H1 (cell line): ENCODE data around the gene KDR. TPM values are rescaled to one million over a fixed set of nuclear protein-coding genes. Genes with fewer than 3 reads are reported as not detected.

ENCODE experiments used
- PHF8 ChIP-seq: fragments of 200-600 bp; sonication (generic); conservative IDR thresholded peaks from 2 replicates; pipeline ENCODE4 v1.7.1; 2012; ENCODE audit warnings: low read depth, mild to moderate bottlenecking, inconsistent platforms, low read length, moderate library complexity
- SUZ12 ChIP-seq: fragments of 200-600 bp; sonication (generic); IDR thresholded peaks from 2 replicates; pipeline ENCODE4 v1.6.1; 2012; ENCODE audit warnings: mild to moderate bottlenecking, inconsistent platforms, low read length, moderate library complexity, mixed read lengths
- TAF7 ChIP-seq: optimal IDR thresholded peaks from 2 replicates; pipeline ENCODE3; 2011; ENCODE audit warnings: low read depth, mild to moderate bottlenecking, inconsistent platforms, low read length, moderate library complexity, borderline replicate concordance
- TEAD4 ChIP-seq: IDR thresholded peaks from 2 replicates; pipeline ENCODE4 v1.6.1; 2012; ENCODE audit warnings: low read depth, low read length, inconsistent platforms, mixed read lengths
- polyA plus RNA-seq, 7 experiments: library from polyadenylated mRNA; depleted of rRNA in 3 of 7; stranded (reverse) in 5 of 7; unstranded in 2 of 7; fragments of >200 nt in 5 of 7; fragments of 200-250 nt in 2 of 7; gene quantifications; 1 replicate in 5 of 7; 2 replicates in 1 of 7; 4 replicates in 1 of 7; pipeline versions ENCODE4 v1.2.1 to v1.2.3, GENCODE V29; 2011 to 2013; ENCODE audit warnings: missing spikeins in 2 of 7, mixed read lengths in 2 of 7
- total RNA-seq: library from RNA; stranded (reverse); fragmentation: NEBNext Ultra II Directional; extraction: Animal tissue kit (Norgen Biotek cat#: 25700); gene quantifications from 2 replicates; pipeline ENCODE4 v1.2.1, GENCODE V29; 2021

KDR gene
- total and polyA plus RNA-seq, 2 of the 8 experiments (the other 6 are each of a cell fraction or from before 2014, with no cell fraction given): 69.3 to 106 TPM

- TF ChIP-seq PHF8: no peak
- TF ChIP-seq TEAD4: no peak
- no peak for TF ChIP-seq TAF7
- TF ChIP-seq SUZ12: no peak
Observed at GRCh38 chr4:55138367-55138766, 13.0 kb upstream of the KDR start (continued).
